GM20000 (cell line): ENCODE measurements around the gene ST7.

Source experiments
- DNase-seq: peaks from one replicate; pipeline ENCODE4 v3.0.0; 2012; ENCODE audit warnings: low spot score
- CTCF ChIP-seq: IDR thresholded peaks from 2 replicates; pipeline ENCODE4 v1.5.1; 2012; ENCODE audit warnings: mild to moderate bottlenecking, control low read depth; ENCODE audit errors: extremely low read depth, missing control alignments

Gene ST7

DNA sequence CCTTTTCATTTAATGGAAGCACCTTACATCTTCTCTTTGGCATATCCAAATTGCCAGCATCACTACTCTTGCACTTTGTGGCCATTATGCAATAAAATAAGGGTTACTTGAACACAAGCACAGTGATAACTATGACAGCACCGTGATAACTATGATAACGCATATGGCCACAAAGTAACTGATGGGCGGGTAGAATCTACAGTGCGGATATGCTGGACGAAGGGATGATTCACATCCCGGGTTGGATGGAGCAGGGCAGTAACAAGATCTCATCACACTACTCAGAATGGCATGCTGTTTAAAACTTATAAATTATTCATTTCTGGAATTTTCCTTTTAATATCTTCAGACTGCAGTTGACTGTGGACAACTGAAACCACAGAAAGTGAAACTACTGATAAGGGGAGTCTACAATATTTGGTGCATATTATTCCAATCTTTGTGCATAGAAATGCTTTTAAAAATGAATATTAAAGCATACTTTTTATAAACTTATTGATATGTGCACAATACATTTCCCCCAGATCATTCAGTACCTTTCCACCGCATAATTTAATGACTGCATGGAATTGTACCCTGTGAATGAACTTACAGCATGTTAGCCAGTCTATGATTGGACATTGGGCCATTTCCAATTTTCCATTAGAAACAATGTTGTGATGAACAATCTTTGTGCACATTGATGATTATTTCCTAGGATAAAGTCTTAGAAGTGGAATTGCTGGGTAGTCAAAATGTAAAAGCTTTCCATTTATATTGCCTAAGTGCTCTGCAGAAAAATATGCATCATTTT is 233.1 kb downstream of the ST7 start:
- no peak for DNase-seq
- TF ChIP-seq CTCF = no peak

GRCh38 chr7:117188376-117188775 is 235.1 kb downstream of the ST7 start:
- no peak for DNase-seq

GRCh38 chr7:117188949-117189592 is 235.8 kb downstream of the ST7 start:
- no peak for DNase-seq
- no peak for TF ChIP-seq CTCF

More at GRCh38 chr7:117188376-117188775, 235.1 kb downstream of the ST7 start:
- no peak for TF ChIP-seq CTCF

- DNase-seq = no peak
- no peak for TF ChIP-seq CTCF
These were observed 236.8 kb downstream of the ST7 start for GRCh38 chr7:117190104-117190503.

- TF ChIP-seq CTCF = no peak
These were observed 237.6 kb downstream of the ST7 start for GRCh38 chr7:117190746-117191435.

DNA sequence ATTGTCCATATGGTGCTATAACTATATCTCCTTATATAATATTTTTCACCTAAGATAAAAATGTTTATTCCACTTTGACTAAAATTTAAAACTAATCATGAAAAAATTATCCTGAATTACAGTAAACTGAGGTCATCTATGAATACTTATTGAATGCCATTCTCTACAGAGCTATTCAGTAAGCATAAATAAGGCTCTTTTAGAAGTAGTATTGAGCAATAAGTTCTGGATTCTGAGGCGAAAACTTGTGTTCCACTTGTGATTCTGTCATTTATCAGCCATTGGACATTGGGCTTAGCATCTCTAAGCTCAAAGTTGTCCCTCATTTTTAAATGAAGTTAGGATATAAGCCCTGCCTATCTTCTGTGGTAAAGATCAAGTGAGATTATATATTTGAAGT is 238.8 kb downstream of the ST7 start:
- no peak for DNase-seq
- TF ChIP-seq CTCF = no peak

More at GRCh38 chr7:117190746-117191435, 237.6 kb downstream of the ST7 start:
- no peak for DNase-seq

DNA sequence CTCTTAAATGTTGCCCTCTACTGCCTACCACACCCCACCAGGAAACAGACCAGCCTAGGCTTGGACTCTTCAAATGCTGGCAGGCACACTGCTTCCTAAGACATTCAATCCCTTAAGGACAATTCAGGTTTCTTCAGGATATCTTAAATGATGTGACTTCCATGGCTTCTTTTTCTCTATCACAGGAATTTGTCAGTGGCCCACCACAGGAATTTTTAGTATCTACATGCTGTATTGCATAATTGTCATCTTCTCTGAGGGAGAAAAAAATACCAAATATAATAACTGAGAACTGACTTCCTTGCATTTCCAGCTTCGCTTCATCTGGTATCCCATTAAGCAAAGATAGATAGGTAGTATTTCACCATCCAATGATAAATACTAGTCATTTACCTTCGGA is 240.3 kb downstream of the ST7 start:
- DNase-seq = no peak
- no peak for TF ChIP-seq CTCF
